IMR-90 (cell line): ENCODE measurements around the gene MAGI1. TPM values are rescaled to one million over a fixed set of nuclear protein-coding genes. Genes with fewer than 3 reads are reported as not detected.

ENCODE experiments used
- ATAC-seq: fragments of 200-7000 bp; cut with Tn5 transposase; 2 replicates; pipeline ENCODE4 v1.9.1; 2020; ENCODE audit warnings: low read depth, mild to moderate bottlenecking, moderate library complexity
- BruUV-seq: library from RNA; stranded (reverse); fragments of 400-500 nt; replicated peaks from 2 replicates; lab custom pipeline; 2021; lab: Mats Ljungman, UMichigan
- CTCF ChIA-PET: fragments of 300-600 bp; formaldehyde crosslinking; extraction: SDS; loops from one replicate; lab custom pipeline; 2021; ENCODE audit warnings: antibody characterized with exemption; lab: Yijun Ruan, JAX
- POLR2A ChIA-PET: fragments of 300-600 bp; sonication (Branson Sonifier 250); formaldehyde crosslinking; loops from one replicate; lab custom pipeline; 2022; ENCODE audit warnings: antibody characterized with exemption; ENCODE audit not compliant: unreplicated experiment; lab: Charles Lee
- DNase-seq: peaks from one replicate; pipeline ENCODE4 v3.0.0; 2013
- H2AFZ ChIP-seq: replicated peaks from 2 replicates; pipeline ENCODE3; 2013; ENCODE audit warnings: low read length, mild to moderate bottlenecking; ENCODE audit not compliant: poor library complexity
- H2AK5ac ChIP-seq: 2 replicates; pipeline ENCODE4 v1.6.1; 2013; ENCODE audit warnings: low read depth, low read length, inconsistent platforms
- H2AK9ac ChIP-seq: replicated peaks from 2 replicates; pipeline ENCODE3; 2013; ENCODE audit warnings: mild to moderate bottlenecking, low read depth, low read length, moderate library complexity; ENCODE audit not compliant: poor library complexity
- H2BK120ac ChIP-seq: 2 replicates; pipeline ENCODE4 v1.6.1; 2013; ENCODE audit warnings: low read depth, low read length, inconsistent platforms
- H2BK15ac ChIP-seq: 3 replicates; pipeline ENCODE4 v1.6.1; 2013; ENCODE audit warnings: low read depth, low read length, inconsistent platforms
- H2BK20ac ChIP-seq: 2 replicates; pipeline ENCODE4 v1.6.1; 2013; ENCODE audit warnings: low read depth, mild to moderate bottlenecking, inconsistent platforms, low read length, moderate library complexity
- H2BK5ac ChIP-seq: 2 replicates; pipeline ENCODE4 v1.6.1; 2013; ENCODE audit warnings: mild to moderate bottlenecking, low read depth, low read length, inconsistent platforms; ENCODE audit not compliant: poor library complexity, severe bottlenecking
- H3K14ac ChIP-seq: replicated peaks from 2 replicates; pipeline ENCODE4 v1.6.1; 2013; ENCODE audit warnings: low read depth, low read length, inconsistent platforms
- H3K18ac ChIP-seq: 2 replicates; pipeline ENCODE4 v1.6.1; 2013; ENCODE audit warnings: low read depth, low read length, control low read depth
- H3K23ac ChIP-seq: 2 replicates; pipeline ENCODE4 v1.6.1; 2013; ENCODE audit warnings: low read depth, low read length, inconsistent platforms
- H3K27ac ChIP-seq: 2 replicates; pipeline ENCODE4 v1.5.1; 2013; ENCODE audit warnings: mild to moderate bottlenecking, control low read depth, low read length; ENCODE audit not compliant: insufficient read depth
- H3K27me3 ChIP-seq: 2 replicates; pipeline ENCODE4 v1.6.1; 2013; ENCODE audit warnings: low read length; ENCODE audit not compliant: control insufficient read depth, insufficient read depth
- H3K36me3 ChIP-seq: 2 replicates; pipeline ENCODE4 v1.6.1; 2013; ENCODE audit warnings: low read length, mixed read lengths; ENCODE audit not compliant: control insufficient read depth, insufficient read depth
- H3K4ac ChIP-seq: 2 replicates; pipeline ENCODE4 v1.6.1; 2013; ENCODE audit warnings: low read depth, low read length, inconsistent platforms
- H3K4me1 ChIP-seq: 2 replicates; pipeline ENCODE4 v1.6.1; 2013; ENCODE audit warnings: low read length, mixed read lengths; ENCODE audit not compliant: control insufficient read depth, insufficient read depth
- H3K4me2 ChIP-seq: 2 replicates; pipeline ENCODE4 v1.6.1; 2013; ENCODE audit warnings: low read depth, mild to moderate bottlenecking, control low read depth, low read length, moderate library complexity
- H3K4me3 ChIP-seq: 2 replicates; pipeline ENCODE4 v1.5.1; 2013; ENCODE audit warnings: low read depth, mild to moderate bottlenecking, control low read depth, low read length, moderate library complexity; ENCODE audit not compliant: insufficient read depth
- H3K56ac ChIP-seq: 2 replicates; pipeline ENCODE4 v1.6.1; 2013; ENCODE audit warnings: low read length, inconsistent platforms; ENCODE audit not compliant: insufficient read depth; ENCODE audit errors: extremely low read depth
- H3K79me1 ChIP-seq, 2 experiments: 2 replicates each; pipeline ENCODE4 v1.6.1; 2013; ENCODE audit warnings: low read length in 2 of 2, inconsistent platforms in 1 of 2, low read depth in 1 of 2
- H3K9ac ChIP-seq: 2 replicates; pipeline ENCODE4 v1.6.1; 2013; ENCODE audit warnings: low read depth, low read length, control low read depth
- H3K9me1 ChIP-seq: 2 replicates; pipeline ENCODE4 v1.6.1; 2013; ENCODE audit warnings: low read length, inconsistent platforms; ENCODE audit not compliant: insufficient read depth
- H3K9me3 ChIP-seq: 2 replicates; pipeline ENCODE4 v1.6.1; 2013; ENCODE audit warnings: low read length; ENCODE audit not compliant: control insufficient read depth, insufficient read depth
- H4K20me1 ChIP-seq: 2 replicates; pipeline ENCODE4 v1.6.1; 2013; ENCODE audit warnings: low read length, inconsistent platforms; ENCODE audit not compliant: insufficient read depth
- H4K5ac ChIP-seq: 2 replicates; pipeline ENCODE4 v1.6.1; 2013; ENCODE audit warnings: mild to moderate bottlenecking, low read depth, low read length, control low read depth
- H4K8ac ChIP-seq, 2 experiments: 2 replicates each; pipeline ENCODE4 v1.6.1; 2013; ENCODE audit warnings: low read depth in 2 of 2, low read length in 2 of 2, control low read depth in 1 of 2, inconsistent platforms in 1 of 2
- H4K91ac ChIP-seq: 2 replicates; pipeline ENCODE4 v1.6.1; 2013; ENCODE audit warnings: low read depth, low read length, inconsistent platforms; ENCODE audit not compliant: insufficient read depth
- MAFK ChIP-seq: IDR thresholded peaks from 2 replicates; pipeline ENCODE4 v1.6.1; 2012; ENCODE audit warnings: low read depth, low read length, improper control_type of control experiment
- RCOR1 ChIP-seq: IDR thresholded peaks from 2 replicates; pipeline ENCODE4 v1.6.1; 2012; ENCODE audit warnings: mild to moderate bottlenecking, low read length, improper control_type of control experiment; ENCODE audit not compliant: insufficient replicate concordance
- USF2 ChIP-seq: fragments of 150-350 bp; IDR thresholded peaks from 2 replicates; pipeline ENCODE4 v1.6.1; 2017; ENCODE audit warnings: mild to moderate bottlenecking, antibody characterized with exemption, low read length, low read depth
- WGBS, 2 experiments: methylation state at CpG; one replicate each; pipeline versions ENCODE4 v1.1.5 to v1.1.7; 2013; ENCODE audit warnings: missing lambda C conversion rate in 2 of 2; ENCODE audit not compliant: insufficient read length in 1 of 2; ENCODE audit errors: extremely low coverage in 2 of 2; 5-methylcytosine and 5-hydroxymethylcytosine counted together
- dilution Hi-C: fragments of 300-500 bp; cut with HindIII; formaldehyde crosslinking; loops from one replicate; pipeline ENCODE4 v1.14.3; 2018; ENCODE audit warnings: low sequenced_read_pairs; ENCODE audit not compliant: unreplicated experiment
- in situ Hi-C: fragments of 300-500 bp; cut with MboI; formaldehyde crosslinking; loops from 3 replicates; pipeline ENCODE4 v1.14.3; 2019; ENCODE audit warnings: low sequenced_read_pairs, inconsistent platforms, mixed read lengths
- intact Hi-C: fragments of 100-400 bp; cut with micrococcal nuclease; formaldehyde crosslinking; loops from 2 replicates; pipeline ENCODE4 v1.10.0; 2022
- polyA plus RNA-seq, 3 experiments: library from polyadenylated mRNA; depleted of rRNA; stranded (reverse); fragments of >200 nt; gene quantifications; 2 replicates each; pipeline ENCODE4 v1.2.3, GENCODE V29; 2012; ENCODE audit warnings: low replicate concordance in 1 of 3
- total RNA-seq: library from RNA; depleted of rRNA; stranded (reverse); fragments of >200 nt; gene quantifications from 2 replicates; pipeline ENCODE4 v1.2.3, GENCODE V29; 2012

The MAGI1 gene
- total and polyA plus RNA-seq, 2 of the 4 experiments (the other 2 are of a cell fraction) = 14.5 to 24.2 TPM

GRCh38 chr3:65844370-65844769 is 194.3 kb downstream of the MAGI1 start:
- intact Hi-C loops = no loop called here
- TF ChIP-seq RCOR1 (no peak), USF2 (no peak), MAFK (no peak)
- no peak for DNase-seq
- Histone ChIP-seq H3K27me3 (no peaks in the 10 kb centered on the region), H2AFZ (no peak overlapping the region), H2BK15ac (no peak overlapping the region), H2BK20ac (no peak overlapping the region), H2BK120ac (no peak overlapping the region), H2AK9ac (no peak overlapping the region), H3K4me2 (no peak overlapping the region), H3K4ac (no peak overlapping the region), H3K23ac (no peak overlapping the region), H3K56ac (no peak overlapping the region), H3K9ac (no peak overlapping the region), H3K18ac (no peak overlapping the region), H3K4me3 (no peak overlapping the region), H3K27ac (no peak overlapping the region), H4K91ac (no peak overlapping the region), H3K4me1 (no peaks in the 10 kb centered on the region), H3K79me1 (peaks cover 20 to 31% of the 10 kb centered on the region in 2 experiments), H3K9me1 (peaks cover 3% of the 10 kb centered on the region; the same call in 1 of the 2 replicates), H3K14ac (no peak overlapping the region), H2BK5ac (no peak overlapping the region), H2AK5ac (no peak overlapping the region), H4K20me1 (no peaks in the 10 kb centered on the region; the same call in 1 of the 2 replicates), H4K8ac (no peak overlapping the region), H3K36me3 (no peaks in the 10 kb centered on the region), H4K5ac (no peak overlapping the region), H3K9me3 (peaks cover 2% of the 10 kb centered on the region)
- CTCF ChIA-PET = no interaction called here
- no peak for ATAC-seq
- dilution Hi-C loops = no loop called here
- POLR2A ChIA-PET = interaction anchor here (0.7 kb wide), 1 partner anchor 198 kb away, joined by 3 read pairs; no protein-coding TSS in a partner anchor
- WGBS, 2 experiments = 100% methylated on average over 1 of the region's 2 CpGs; no CpG with 5 or more reads in 1 of the 2 experiments
- no TSS peak for BruUV-seq
- in situ Hi-C loops = no loop called here
